ENCODE data around the gene MPST. TPM values are rescaled to one million over a fixed set of nuclear protein-coding genes. Genes with fewer than 3 reads are reported as not detected.

MPST gene
- total RNA-seq, 2 experiments from 2014 or later: 61.8 to 124 TPM

DNA sequence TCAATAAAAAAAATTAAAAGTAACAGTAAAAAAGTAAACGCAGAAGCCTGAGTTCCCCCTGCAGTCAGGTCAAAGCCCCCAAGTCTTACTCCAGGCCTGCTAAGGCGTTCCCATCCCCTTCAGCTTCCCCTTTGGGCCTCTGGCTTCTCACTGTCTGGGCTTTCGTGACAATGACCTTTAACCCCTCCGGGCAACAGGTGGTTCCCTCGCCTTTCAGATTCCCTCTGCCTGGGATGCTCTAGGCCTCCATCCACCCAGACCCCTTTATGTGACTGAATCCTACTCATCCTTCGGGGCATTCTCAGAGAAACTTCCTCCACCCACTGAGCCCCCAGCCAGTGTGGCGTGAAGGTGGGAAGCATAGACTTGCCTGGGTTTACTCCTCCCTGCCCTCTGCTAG, 8.0 kb downstream of the MPST start:
- H3K9me2 ChIP-seq (ENCODE audit: insufficient read depth, low read length): no peaks in the 10 kb centered on the region
- no peak overlapping the region for H2AFZ ChIP-seq (ENCODE audit: low read length)
- H3K9me3 ChIP-seq (ENCODE audit: low read length): no peaks in the 10 kb centered on the region
- H3K79me2 ChIP-seq (ENCODE audit: insufficient read depth, low read depth, low read length): no peaks in the 10 kb centered on the region
- no TSS peak for BruUV-seq (replicated peaks)
- H3K27ac ChIP-seq (ENCODE audit: low read depth, low read length, poor library complexity, severe bottlenecking): no peak overlapping the region
- H3K4me1 ChIP-seq (ENCODE audit: insufficient read depth, low read length, poor library complexity, severe bottlenecking): no peaks in the 10 kb centered on the region
- POLR2A ChIA-PET: no interaction called here
- TF ChIP-seq, protein P1, sequence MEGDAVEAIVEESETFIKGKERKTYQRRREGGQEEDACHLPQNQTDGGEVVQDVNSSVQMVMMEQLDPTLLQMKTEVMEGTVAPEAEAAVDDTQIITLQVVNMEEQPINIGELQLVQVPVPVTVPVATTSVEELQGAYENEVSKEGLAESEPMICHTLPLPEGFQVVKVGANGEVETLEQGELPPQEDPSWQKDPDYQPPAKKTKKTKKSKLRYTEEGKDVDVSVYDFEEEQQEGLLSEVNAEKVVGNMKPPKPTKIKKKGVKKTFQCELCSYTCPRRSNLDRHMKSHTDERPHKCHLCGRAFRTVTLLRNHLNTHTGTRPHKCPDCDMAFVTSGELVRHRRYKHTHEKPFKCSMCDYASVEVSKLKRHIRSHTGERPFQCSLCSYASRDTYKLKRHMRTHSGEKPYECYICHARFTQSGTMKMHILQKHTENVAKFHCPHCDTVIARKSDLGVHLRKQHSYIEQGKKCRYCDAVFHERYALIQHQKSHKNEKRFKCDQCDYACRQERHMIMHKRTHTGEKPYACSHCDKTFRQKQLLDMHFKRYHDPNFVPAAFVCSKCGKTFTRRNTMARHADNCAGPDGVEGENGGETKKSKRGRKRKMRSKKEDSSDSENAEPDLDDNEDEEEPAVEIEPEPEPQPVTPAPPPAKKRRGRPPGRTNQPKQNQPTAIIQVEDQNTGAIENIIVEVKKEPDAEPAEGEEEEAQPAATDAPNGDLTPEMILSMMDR (conservative IDR thresholded peaks at IDR 0.05; ENCODE audit: low read length): no peak
- no peak for TF ChIP-seq EZH2phosphoT487 (IDR thresholded peaks at IDR 0.05; ENCODE audit: borderline replicate concordance, low read depth, low read length)
- intact Hi-C loops (cut with micrococcal nuclease; ENCODE audit: unreplicated experiment): no loop called here
- no peak for DNase-seq (ENCODE audit: low spot score)
- no peak overlapping the region for H3K4me3 ChIP-seq (ENCODE audit: low read depth, low read length, poor library complexity, severe bottlenecking)
- no peaks in the 10 kb centered on the region for H4K20me1 ChIP-seq (ENCODE audit: insufficient read depth, low read length)
- no peak overlapping the region for H3K4me2 ChIP-seq (ENCODE audit: low read length)
- peaks cover 15% of the 10 kb centered on the region for H3K36me3 ChIP-seq (ENCODE audit: insufficient read depth, low read length)
- CTCF ChIA-PET (ENCODE audit: unreplicated experiment): no interaction called here

DNA sequence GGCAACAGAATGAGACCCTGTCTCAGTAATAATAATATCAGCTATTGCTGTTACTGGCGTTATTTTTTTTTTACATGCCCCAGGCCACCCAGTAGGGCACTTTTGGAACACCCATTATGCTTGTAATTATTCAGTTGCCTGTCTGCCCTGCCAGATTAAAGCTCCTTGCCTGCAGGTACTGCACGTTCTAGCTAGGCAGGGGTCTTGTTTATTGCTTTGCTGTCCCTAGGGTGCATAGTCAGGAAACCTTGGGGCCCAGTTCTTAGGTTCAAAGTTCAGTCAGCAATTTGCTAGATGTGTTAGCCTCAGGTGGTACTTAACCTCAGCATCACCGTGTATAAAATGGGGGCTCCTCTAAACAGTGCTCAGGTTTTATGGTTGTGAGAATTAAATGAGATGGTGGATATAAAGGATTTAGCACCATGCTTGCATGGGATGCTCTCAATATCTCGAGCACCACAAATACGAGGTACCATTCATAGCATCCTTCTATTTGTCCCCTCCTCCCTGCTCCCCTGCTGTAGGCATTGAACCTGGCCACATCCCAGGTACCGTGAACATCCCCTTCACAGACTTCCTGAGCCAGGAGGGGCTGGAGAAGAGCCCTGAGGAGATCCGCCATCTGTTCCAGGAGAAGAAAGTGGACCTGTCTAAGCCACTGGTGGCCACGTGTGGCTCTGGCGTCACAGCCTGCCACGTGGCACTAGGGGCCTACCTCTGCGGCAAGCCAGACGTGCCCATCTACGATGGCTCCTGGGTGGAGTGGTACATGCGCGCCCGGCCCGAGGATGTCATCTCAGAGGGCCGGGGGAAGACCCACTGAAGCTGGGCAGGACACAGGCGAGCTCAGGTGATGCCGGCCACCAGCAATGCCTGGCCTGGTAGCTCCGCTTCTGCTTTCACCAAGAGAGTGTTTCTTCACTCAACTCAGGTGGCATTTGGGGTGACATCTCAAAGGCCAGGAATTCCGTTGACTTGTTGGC, 9.4 kb downstream of the MPST start:
- intact Hi-C loops (cut with micrococcal nuclease; ENCODE audit: unreplicated experiment): no loop called here
- BruUV-seq (replicated peaks): no TSS peak
- no peaks in the 10 kb centered on the region for H3K4me1 ChIP-seq (ENCODE audit: insufficient read depth, low read length, poor library complexity, severe bottlenecking)
- H3K9me3 ChIP-seq (ENCODE audit: low read length): no peaks in the 10 kb centered on the region
- H3K79me2 ChIP-seq (ENCODE audit: insufficient read depth, low read depth, low read length): no peaks in the 10 kb centered on the region
- ChIA-PET POLR2A (no interaction called here), CTCF (ENCODE audit: unreplicated experiment) (no interaction called here)
- no peak overlapping the region for H3K27ac ChIP-seq (ENCODE audit: low read depth, low read length, poor library complexity, severe bottlenecking)
- no peak overlapping the region for H3K4me2 ChIP-seq (ENCODE audit: low read length)
- no peak overlapping the region for H2AFZ ChIP-seq (ENCODE audit: low read length)
- peaks cover 15% of the 10 kb centered on the region for H3K36me3 ChIP-seq (ENCODE audit: insufficient read depth, low read length)
- no peak overlapping the region for H3K4me3 ChIP-seq (ENCODE audit: low read depth, low read length, poor library complexity, severe bottlenecking)
- no peaks in the 10 kb centered on the region for H3K9me2 ChIP-seq (ENCODE audit: insufficient read depth, low read length)
- TF ChIP-seq EZH2phosphoT487 (IDR thresholded peaks at IDR 0.05; ENCODE audit: borderline replicate concordance, low read depth, low read length): no peak
- TF ChIP-seq, protein P1 (conservative IDR thresholded peaks at IDR 0.05; ENCODE audit: low read length): no peak
- H4K20me1 ChIP-seq (ENCODE audit: insufficient read depth, low read length): no peaks in the 10 kb centered on the region
- DNase-seq (ENCODE audit: low spot score): no peak
